Dedifferentiated amniotic fluid mesenchymal stem cell (primary cell): Measurements from ENCODE around the gene CCNDBP1.

Experiments
- DNase-seq: peaks from one replicate; pipeline ENCODE4 v3.0.0-alpha.2; 2016; ENCODE audit errors: extremely low spot score

Gene CCNDBP1

GRCh38 chr15:43244092-43244491, 58.9 kb downstream of the CCNDBP1 start:
- no peak for DNase-seq

- DNase-seq, result no peak
Measured at GRCh38 chr15:43246261-43246774, 61.1 kb downstream of the CCNDBP1 start.
